Esophagus (tissue), 2 donors: ENCODE data around the gene FTSJ3. TPM values are rescaled to one million over a fixed set of nuclear protein-coding genes. Genes with fewer than 3 reads are reported as not detected.

Source experiments
- H3K27ac ChIP-seq, 2 donors: one replicate each; pipeline ENCODE4 v1.5.1; 2013; ENCODE audit warnings: low read depth in 2 of 2, mild to moderate bottlenecking in 2 of 2, inconsistent platforms in 1 of 2, low read length in 1 of 2, moderate library complexity in 1 of 2
- H3K27me3 ChIP-seq, 2 donors: one replicate each; pipeline ENCODE4 v1.6.1; 2013; ENCODE audit warnings: low read length in 2 of 2, control low read depth in 1 of 2, mild to moderate bottlenecking in 1 of 2; ENCODE audit not compliant: insufficient read depth in 2 of 2, control insufficient read depth in 1 of 2
- H3K36me3 ChIP-seq, 2 donors: one replicate each; pipeline ENCODE4 v1.6.1; 2013; ENCODE audit warnings: low read length in 1 of 2; ENCODE audit not compliant: control insufficient read depth in 2 of 2, insufficient read depth in 2 of 2
- H3K4me1 ChIP-seq, 2 donors: one replicate each; pipeline ENCODE4 v1.6.1; 2013; ENCODE audit warnings: low read length in 1 of 2; ENCODE audit not compliant: control insufficient read depth in 2 of 2, insufficient read depth in 2 of 2
- H3K4me3 ChIP-seq, 2 donors: one replicate each; pipeline ENCODE4 v1.5.1; 2013; ENCODE audit warnings: low read length in 2 of 2, mild to moderate bottlenecking in 2 of 2, low read depth in 1 of 2, moderate library complexity in 1 of 2
- H3K9me3 ChIP-seq, 2 donors: one replicate each; pipeline ENCODE4 v1.6.1; 2013; ENCODE audit warnings: mild to moderate bottlenecking in 2 of 2, low read depth in 1 of 2, low read length in 1 of 2, moderate library complexity in 1 of 2; ENCODE audit not compliant: control insufficient read depth in 2 of 2, insufficient read depth in 1 of 2
- WGBS, 2 donors: extraction: QIAGEN DNeasy Blood & Tissue Kit; methylation state at CpG; one replicate each; pipeline ENCODE4 v1.1.7; 2013; 5-methylcytosine and 5-hydroxymethylcytosine counted together
- polyA plus RNA-seq, 2 donors: library from polyadenylated mRNA; stranded (reverse); fragments of 200-250 nt; gene quantifications; one replicate each; pipeline ENCODE4 v1.2.3, GENCODE V29; 2013
- donor health status: healthy with polysubstance abuse.
- donor health status: Bipolar disorder and iron deficiency.

FTSJ3 gene
- polyA plus RNA-seq, 2 donors: 15.1 to 18.5 TPM

GRCh38 chr17:63830278-63830677, 2.8 kb upstream of the FTSJ3 start:
- Histone ChIP-seq H3K27me3 (no peaks in the 10 kb centered on the region), H3K9me3 (no peaks in the 10 kb centered on the region), H3K27ac (no peak overlapping the region), H3K4me1 (peaks cover 0 to 5% of the 10 kb centered on the region in 2 donors), H3K4me3 (no peak overlapping the region), H3K36me3 (peaks cover 45 to 56% of the 10 kb centered on the region in 2 donors)
- WGBS, 2 donors: 83 to 97% methylated on average over 5 of the region's 5 CpGs

GRCh38 chr17:63828936-63829335, 1.5 kb upstream of the FTSJ3 start:
- Histone ChIP-seq H3K4me3 (no peak overlapping the region), H3K4me1 (peaks cover 0 to 5% of the 10 kb centered on the region in 2 donors), H3K27ac (no peak overlapping the region), H3K9me3 (no peaks in the 10 kb centered on the region), H3K27me3 (no peaks in the 10 kb centered on the region), H3K36me3 (peaks cover 52 to 61% of the 10 kb centered on the region in 2 donors)
- WGBS, 2 donors: 88% methylated on average over 3 of the region's 3 CpGs

GRCh38 chr17:63827801-63828221, 348 bp upstream of the FTSJ3 start:
- Histone ChIP-seq H3K36me3 (peaks cover 46 to 57% of the 10 kb centered on the region in 2 donors), H3K27me3 (no peaks in the 10 kb centered on the region), H3K4me1 (peaks cover 0 to 5% of the 10 kb centered on the region in 2 donors), H3K27ac (peak overlapping the region; percentile 91 to 94), H3K9me3 (no peaks in the 10 kb centered on the region), H3K4me3 (peak overlapping the region; percentile 68 to 88)
- WGBS, 2 donors: 1% methylated on average over 19 of the region's 19 CpGs

GRCh38 chr17:63826468-63827001, 928 bp downstream of the FTSJ3 start:
- Histone ChIP-seq H3K9me3 (no peaks in the 10 kb centered on the region), H3K27ac (peak overlapping the region; percentile 91 to 94), H3K27me3 (no peaks in the 10 kb centered on the region), H3K4me1 (peaks cover 0 to 5% of the 10 kb centered on the region in 2 donors), H3K4me3 (peak overlapping the region; percentile 68 to 88), H3K36me3 (peaks cover 37 to 50% of the 10 kb centered on the region in 2 donors)
- 0 to 1% methylated on average over 31 of the region's 31 CpGs for WGBS, 2 donors

GRCh38 chr17:63824362-63824761, 3.1 kb downstream of the FTSJ3 start:
- no peaks in the 10 kb centered on the region for H3K27me3 ChIP-seq
- no peak overlapping the region for H3K27ac ChIP-seq
- WGBS, 2 donors: 93% methylated on average over 9 of the region's 9 CpGs
- peaks cover 32 to 44% of the 10 kb centered on the region in 2 donors for H3K36me3 ChIP-seq
- no peak overlapping the region for H3K4me3 ChIP-seq
- H3K9me3 ChIP-seq: no peaks in the 10 kb centered on the region
- peaks cover 0 to 5% of the 10 kb centered on the region in 2 donors for H3K4me1 ChIP-seq

- WGBS, 2 donors: 91 to 95% methylated on average over 13 of the region's 13 CpGs
- Histone ChIP-seq H3K4me1 (peaks cover 0 to 5% of the 10 kb centered on the region in 2 donors), H3K36me3 (peaks cover 33 to 44% of the 10 kb centered on the region in 2 donors), H3K4me3 (no peak overlapping the region), H3K27me3 (no peaks in the 10 kb centered on the region), H3K27ac (no peak overlapping the region), H3K9me3 (no peaks in the 10 kb centered on the region)
Observed at GRCh38 chr17:63823659-63824331, 3.7 kb downstream of the FTSJ3 start.

- H3K27me3 ChIP-seq: no peaks in the 10 kb centered on the region
- peaks cover 42 to 53% of the 10 kb centered on the region in 2 donors for H3K36me3 ChIP-seq
Observed at GRCh38 chr17:63822537-63822936, 4.9 kb downstream of the FTSJ3 start.

GRCh38 chr17:63821804-63822203, 5.7 kb downstream of the FTSJ3 start:
- Histone ChIP-seq H3K36me3 (peaks cover 42 to 57% of the 10 kb centered on the region in 2 donors), H3K9me3 (no peaks in the 10 kb centered on the region), H3K27ac (no peak overlapping the region), H3K27me3 (no peaks in the 10 kb centered on the region), H3K4me1 (peaks cover 0 to 5% of the 10 kb centered on the region in 2 donors), H3K4me3 (no peak overlapping the region)
- WGBS, 2 donors: 77 to 80% methylated on average over 6 of the region's 6 CpGs

More at GRCh38 chr17:63822537-63822936, 4.9 kb downstream of the FTSJ3 start:
- Histone ChIP-seq H3K4me3 (no peak overlapping the region), H3K4me1 (peaks cover 0 to 5% of the 10 kb centered on the region in 2 donors), H3K9me3 (no peaks in the 10 kb centered on the region), H3K27ac (no peak overlapping the region)

- peaks cover 42 to 59% of the 10 kb centered on the region in 2 donors for H3K36me3 ChIP-seq
Observed at GRCh38 chr17:63820963-63821561, 6.4 kb downstream of the FTSJ3 start.

More at GRCh38 chr17:63820963-63821561, 6.4 kb downstream of the FTSJ3 start:
- 84 to 88% methylated on average over 10 of the region's 10 CpGs for WGBS, 2 donors
- Histone ChIP-seq H3K9me3 (no peaks in the 10 kb centered on the region), H3K4me3 (no peak overlapping the region), H3K4me1 (peaks cover 0 to 3% of the 10 kb centered on the region in 2 donors), H3K27me3 (no peaks in the 10 kb centered on the region), H3K27ac (no peak overlapping the region)
